OCI-LY7 (cell line): ENCODE measurements around the gene LEPROT. TPM values are rescaled to one million over a fixed set of nuclear protein-coding genes. Genes with fewer than 3 reads are reported as not detected.

ENCODE experiments used
- BruUV-seq: library from RNA; stranded (reverse); fragments of 400-500 nt; replicated peaks from 2 replicates; lab custom pipeline; 2021; lab: Mats Ljungman, UMichigan
- CTCF ChIA-PET: fragments of 300-600 bp; sonication (Branson Sonifier 250); formaldehyde crosslinking; loops from one replicate; lab custom pipeline; 2022; ENCODE audit warnings: antibody characterized with exemption; ENCODE audit not compliant: unreplicated experiment; lab: Charles Lee
- POLR2A ChIA-PET: fragments of 300-600 bp; sonication (Branson Sonifier 250); formaldehyde crosslinking; loops from one replicate; lab custom pipeline; 2022; ENCODE audit warnings: antibody characterized with exemption; lab: Charles Lee
- DNase-seq: peaks from one replicate; pipeline ENCODE4 v3.0.0-alpha.2; 2015; ENCODE audit warnings: low spot score
- H2AFZ ChIP-seq: fragments of 200-600 bp; sonication (generic), shearing (Covaris generic); 2 replicates; pipeline ENCODE4 v1.6.1; 2014; ENCODE audit warnings: mild to moderate bottlenecking, antibody characterized with exemption, low read length, moderate library complexity
- H3K27ac ChIP-seq: fragments of 200-600 bp; sonication (generic); 2 replicates; pipeline ENCODE4 v1.5.1; 2014; ENCODE audit warnings: mixed run types, low read depth, mild to moderate bottlenecking, moderate library complexity, low read length, inconsistent platforms; ENCODE audit not compliant: poor library complexity, severe bottlenecking
- H3K36me3 ChIP-seq: fragments of 200-600 bp; sonication (generic); 2 replicates; pipeline ENCODE4 v1.6.1; 2014; ENCODE audit warnings: mild to moderate bottlenecking, antibody characterized with exemption, low read length, moderate library complexity, mixed read lengths; ENCODE audit not compliant: insufficient read depth
- H3K4me1 ChIP-seq: fragments of 200-600 bp; sonication (generic); 2 replicates; pipeline ENCODE4 v1.5.1; 2014; ENCODE audit warnings: mild to moderate bottlenecking, low read length; ENCODE audit not compliant: insufficient read depth, poor library complexity, severe bottlenecking
- H3K4me2 ChIP-seq: fragments of 200-600 bp; sonication (generic); 2 replicates; pipeline ENCODE4 v1.6.1; 2014; ENCODE audit warnings: mild to moderate bottlenecking, low read length
- H3K4me3 ChIP-seq: fragments of 200-600 bp; sonication (generic); 2 replicates; pipeline ENCODE4 v1.5.1; 2014; ENCODE audit warnings: mild to moderate bottlenecking, low read depth, low read length; ENCODE audit not compliant: poor library complexity, severe bottlenecking
- H3K79me2 ChIP-seq: fragments of 200-600 bp; sonication (generic); 2 replicates; pipeline ENCODE4 v1.6.1; 2016; ENCODE audit warnings: low read depth, mild to moderate bottlenecking, low read length, moderate library complexity, mixed read lengths; ENCODE audit not compliant: insufficient read depth
- H3K9me2 ChIP-seq: fragments of 200-600 bp; sonication (generic); 2 replicates; pipeline ENCODE4 v1.6.1; 2016; ENCODE audit warnings: mild to moderate bottlenecking, low read length, mixed read lengths; ENCODE audit not compliant: insufficient read depth
- H3K9me3 ChIP-seq: fragments of 200-600 bp; sonication (generic); 2 replicates; pipeline ENCODE4 v1.6.1; 2014; ENCODE audit warnings: mild to moderate bottlenecking, mixed run types, low read length, mixed read lengths
- H4K20me1 ChIP-seq: fragments of 200-600 bp; sonication (generic); 2 replicates; pipeline ENCODE4 v1.6.1; 2014; ENCODE audit warnings: mild to moderate bottlenecking, antibody characterized with exemption, low read length, moderate library complexity, mixed read lengths; ENCODE audit not compliant: insufficient read depth
- EZH2phosphoT487 ChIP-seq: fragments of 200-600 bp; sonication (generic); IDR thresholded peaks from 2 replicates; pipeline ENCODE4 v1.6.1; 2018; ENCODE audit warnings: low read depth, borderline replicate concordance, mild to moderate bottlenecking, mixed run types, antibody characterized with exemption, low read length, moderate library complexity, mixed read lengths
- intact Hi-C: fragments of 100-400 bp; cut with micrococcal nuclease; formaldehyde crosslinking; loops from one replicate; pipeline ENCODE4 v1.10.0; 2022; ENCODE audit not compliant: unreplicated experiment
- total RNA-seq, 2 experiments: library from RNA; depleted of rRNA in 1 of 2; stranded (reverse); fragments of >200 nt in 1 of 2; shearing (Covaris generic) in 1 of 2; gene quantifications; 2 replicates each; pipeline ENCODE4 v1.2.3, GENCODE V29; 2014 to 2022
- TF ChIP-seq, protein P1 (sequence below): fragments of 200-600 bp; sonication (generic); conservative IDR thresholded peaks from 2 replicates; pipeline ENCODE4 v1.5.1; 2014; ENCODE audit warnings: mild to moderate bottlenecking, antibody characterized with exemption, low read length, moderate library complexity, mixed read lengths

Gene LEPROT
- total RNA-seq, 2 experiments from 2014 or later = 14.5 to 22.7 TPM

DNA sequence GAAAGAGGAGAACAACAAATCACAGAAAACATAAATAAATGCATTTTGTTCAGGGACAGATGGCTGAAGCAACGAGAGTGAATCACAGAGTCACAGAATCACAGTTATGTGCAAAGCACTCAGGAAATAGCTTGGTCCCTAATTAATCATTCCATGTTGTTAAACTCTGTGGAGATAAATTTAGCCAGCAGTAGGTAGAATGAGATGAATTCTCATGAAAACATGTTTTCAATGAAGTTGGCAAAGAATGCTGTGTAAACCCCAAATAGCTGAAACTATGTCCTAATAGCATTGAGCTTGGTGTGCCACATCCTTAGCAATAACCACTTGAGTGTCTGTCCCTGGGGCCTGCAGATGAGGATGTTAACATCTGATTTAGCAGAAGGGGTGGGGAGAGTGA lies 20.4 kb downstream of the LEPROT start:
- H3K9me2 ChIP-seq = no peaks in the 10 kb centered on the region
- BruUV-seq = no TSS peak

DNA sequence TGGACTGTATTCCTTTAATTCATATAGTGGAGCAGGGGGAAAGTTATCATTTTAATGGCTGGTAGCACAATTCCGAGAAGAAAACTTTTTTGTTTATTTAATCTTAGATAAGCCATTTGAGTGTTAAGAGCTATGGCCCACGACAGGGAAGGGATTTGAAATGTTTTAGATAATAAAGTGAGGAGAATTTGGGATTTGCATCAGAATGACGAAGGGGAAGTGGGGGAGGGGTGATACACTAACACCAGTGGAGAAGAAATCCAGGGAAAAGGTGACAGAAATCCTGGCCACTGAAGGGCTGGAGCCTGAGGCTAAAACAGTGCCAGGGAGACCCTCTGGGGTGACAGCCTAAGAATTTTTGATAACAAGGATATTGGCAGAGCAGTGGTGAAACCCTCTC lies 21.0 kb downstream of the LEPROT start:
- ChIA-PET POLR2A (no interaction called here), CTCF (interaction anchor here (0.6 kb wide), 1 partner anchor 282 kb away, joined by 3 read pairs; no protein-coding TSS in a partner anchor)
- Histone ChIP-seq H3K36me3 (no peaks in the 10 kb centered on the region), H3K27ac (no peak overlapping the region), H2AFZ (no peak overlapping the region), H4K20me1 (no peaks in the 10 kb centered on the region), H3K9me3 (no peaks in the 10 kb centered on the region), H3K4me2 (no peak overlapping the region), H3K9me2 (no peaks in the 10 kb centered on the region), H3K79me2 (no peaks in the 10 kb centered on the region), H3K4me3 (no peak overlapping the region), H3K4me1 (no peaks in the 10 kb centered on the region)
- intact Hi-C loops = no loop called here
- DNase-seq = no peak
- BruUV-seq = no TSS peak
- TF ChIP-seq EZH2phosphoT487 = no peak
- TF ChIP-seq, protein P1, sequence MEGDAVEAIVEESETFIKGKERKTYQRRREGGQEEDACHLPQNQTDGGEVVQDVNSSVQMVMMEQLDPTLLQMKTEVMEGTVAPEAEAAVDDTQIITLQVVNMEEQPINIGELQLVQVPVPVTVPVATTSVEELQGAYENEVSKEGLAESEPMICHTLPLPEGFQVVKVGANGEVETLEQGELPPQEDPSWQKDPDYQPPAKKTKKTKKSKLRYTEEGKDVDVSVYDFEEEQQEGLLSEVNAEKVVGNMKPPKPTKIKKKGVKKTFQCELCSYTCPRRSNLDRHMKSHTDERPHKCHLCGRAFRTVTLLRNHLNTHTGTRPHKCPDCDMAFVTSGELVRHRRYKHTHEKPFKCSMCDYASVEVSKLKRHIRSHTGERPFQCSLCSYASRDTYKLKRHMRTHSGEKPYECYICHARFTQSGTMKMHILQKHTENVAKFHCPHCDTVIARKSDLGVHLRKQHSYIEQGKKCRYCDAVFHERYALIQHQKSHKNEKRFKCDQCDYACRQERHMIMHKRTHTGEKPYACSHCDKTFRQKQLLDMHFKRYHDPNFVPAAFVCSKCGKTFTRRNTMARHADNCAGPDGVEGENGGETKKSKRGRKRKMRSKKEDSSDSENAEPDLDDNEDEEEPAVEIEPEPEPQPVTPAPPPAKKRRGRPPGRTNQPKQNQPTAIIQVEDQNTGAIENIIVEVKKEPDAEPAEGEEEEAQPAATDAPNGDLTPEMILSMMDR = no peak

More for the DNA sequence above, 20.4 kb downstream of the LEPROT start:
- Histone ChIP-seq H3K27ac (no peak overlapping the region), H2AFZ (no peak overlapping the region), H3K36me3 (no peaks in the 10 kb centered on the region), H3K79me2 (no peaks in the 10 kb centered on the region), H3K4me2 (no peak overlapping the region), H4K20me1 (no peaks in the 10 kb centered on the region), H3K4me3 (no peak overlapping the region), H3K9me3 (no peaks in the 10 kb centered on the region), H3K4me1 (no peaks in the 10 kb centered on the region)
- TF ChIP-seq, protein P1 = no peak
- TF ChIP-seq EZH2phosphoT487 = no peak
- ChIA-PET CTCF (interaction anchor here (0.6 kb wide), 1 partner anchor 282 kb away, joined by 3 read pairs; no protein-coding TSS in a partner anchor), POLR2A (interaction anchor here (0.6 kb wide), 1 partner anchor 531 kb away, joined by 7 read pairs; no protein-coding TSS in a partner anchor)
- DNase-seq = no peak
- intact Hi-C loops = no loop called here

DNA sequence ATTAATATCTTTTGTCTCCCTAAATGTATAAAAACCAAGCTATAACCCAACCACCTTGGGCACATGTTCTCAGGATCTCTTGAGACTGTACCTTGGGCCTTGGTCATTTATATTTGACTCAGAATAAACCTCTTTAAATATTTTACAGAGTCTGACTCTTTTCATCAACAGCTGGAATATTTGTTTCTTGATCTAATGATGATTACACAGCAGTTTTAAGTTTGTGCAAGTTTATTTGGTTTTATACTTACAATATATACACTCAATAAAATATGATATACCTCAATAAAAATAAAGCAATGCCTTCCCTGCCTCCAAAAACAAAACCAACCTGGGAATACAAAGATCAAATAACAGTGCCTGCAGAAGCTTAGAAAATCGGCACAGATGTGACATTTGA lies 22.0 kb downstream of the LEPROT start:
- Histone ChIP-seq H3K9me3 (no peaks in the 10 kb centered on the region), H4K20me1 (no peaks in the 10 kb centered on the region), H3K36me3 (no peaks in the 10 kb centered on the region), H3K9me2 (no peaks in the 10 kb centered on the region), H3K27ac (no peak overlapping the region), H2AFZ (no peak overlapping the region), H3K4me1 (no peaks in the 10 kb centered on the region), H3K4me2 (no peak overlapping the region), H3K4me3 (no peak overlapping the region), H3K79me2 (no peaks in the 10 kb centered on the region)
- TF ChIP-seq, protein P1 = no peak
- no peak for TF ChIP-seq EZH2phosphoT487
- intact Hi-C loops = no loop called here
- BruUV-seq = no TSS peak
- POLR2A ChIA-PET = interaction anchor here (0.6 kb wide), 1 partner anchor 252 kb away, joined by 4 read pairs; no protein-coding TSS in a partner anchor
- no peak for DNase-seq
- CTCF ChIA-PET = no interaction called here
